ENCODE data around the gene LRRTM4.

DNA sequence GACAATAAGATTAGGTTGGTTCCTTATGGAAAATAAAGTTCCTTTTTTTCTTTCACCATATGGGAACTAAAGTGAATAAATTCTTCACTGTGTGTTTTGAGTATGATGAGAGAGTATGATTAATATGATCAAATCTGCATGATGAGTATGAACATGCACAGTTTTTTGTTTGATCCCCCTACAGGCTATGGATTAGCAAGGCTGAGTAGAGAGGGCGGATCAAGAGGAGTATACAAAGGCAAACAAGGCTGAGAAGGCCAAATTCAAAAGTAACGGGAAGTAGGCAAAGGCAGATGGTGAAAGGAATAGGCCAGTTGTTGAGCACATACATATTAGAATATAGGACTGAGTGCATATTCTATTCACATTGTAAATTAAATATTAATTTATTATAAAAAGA is 508.2 kb downstream of the LRRTM4 start:
- TF ChIP-seq, protein P1, sequence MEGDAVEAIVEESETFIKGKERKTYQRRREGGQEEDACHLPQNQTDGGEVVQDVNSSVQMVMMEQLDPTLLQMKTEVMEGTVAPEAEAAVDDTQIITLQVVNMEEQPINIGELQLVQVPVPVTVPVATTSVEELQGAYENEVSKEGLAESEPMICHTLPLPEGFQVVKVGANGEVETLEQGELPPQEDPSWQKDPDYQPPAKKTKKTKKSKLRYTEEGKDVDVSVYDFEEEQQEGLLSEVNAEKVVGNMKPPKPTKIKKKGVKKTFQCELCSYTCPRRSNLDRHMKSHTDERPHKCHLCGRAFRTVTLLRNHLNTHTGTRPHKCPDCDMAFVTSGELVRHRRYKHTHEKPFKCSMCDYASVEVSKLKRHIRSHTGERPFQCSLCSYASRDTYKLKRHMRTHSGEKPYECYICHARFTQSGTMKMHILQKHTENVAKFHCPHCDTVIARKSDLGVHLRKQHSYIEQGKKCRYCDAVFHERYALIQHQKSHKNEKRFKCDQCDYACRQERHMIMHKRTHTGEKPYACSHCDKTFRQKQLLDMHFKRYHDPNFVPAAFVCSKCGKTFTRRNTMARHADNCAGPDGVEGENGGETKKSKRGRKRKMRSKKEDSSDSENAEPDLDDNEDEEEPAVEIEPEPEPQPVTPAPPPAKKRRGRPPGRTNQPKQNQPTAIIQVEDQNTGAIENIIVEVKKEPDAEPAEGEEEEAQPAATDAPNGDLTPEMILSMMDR (IDR thresholded peaks at IDR 0.05) = no peak
- no peak for TF ChIP-seq POLR2A (IDR thresholded peaks at IDR 0.05)
